H1 (cell line): ENCODE results near the gene EPHA8. TPM values are rescaled to one million over a fixed set of nuclear protein-coding genes. Genes with fewer than 3 reads are reported as not detected.

Experiments
- CTCF ChIA-PET: fragments of 300-600 bp; sonication (Branson Sonifier 250); formaldehyde crosslinking; loops from one replicate; lab custom pipeline; 2021; ENCODE audit not compliant: partially characterized antibody; lab: Charles Lee
- POLR2A ChIA-PET: fragments of 300-600 bp; sonication (Branson Sonifier 250); formaldehyde crosslinking; loops from one replicate; lab custom pipeline; 2021; ENCODE audit warnings: inconsistent platforms; ENCODE audit not compliant: partially characterized antibody; lab: Charles Lee
- DNase-seq, 2 experiments: peaks; one replicate each; pipeline versions ENCODE4 v3.0.0 to v3.0.0-alpha.2; 2010 to 2022; ENCODE audit warnings: low spot score in 2 of 2, low read depth in 1 of 2, mixed read lengths in 1 of 2
- FAIRE-seq: peaks from 2 replicates; lab custom pipeline; 2011; peaks lifted over from hg19 to GRCh38; lab: Jason Lieb, UNC
- H2AFZ ChIP-seq: 2 replicates; pipeline ENCODE4 v1.8.1; 2012; ENCODE audit warnings: low read length, inconsistent platforms
- H2AK5ac ChIP-seq: 2 replicates; pipeline ENCODE4 v1.6.1; 2013; ENCODE audit warnings: low read depth, low read length
- H2BK120ac ChIP-seq: replicated peaks from 2 replicates; pipeline ENCODE3; 2013; ENCODE audit warnings: low read depth, low read length, inconsistent platforms
- H2BK12ac ChIP-seq: 2 replicates; pipeline ENCODE4 v1.6.1; 2013; ENCODE audit warnings: low read depth, low read length
- H2BK15ac ChIP-seq: 2 replicates; pipeline ENCODE4 v1.6.1; 2013; ENCODE audit warnings: low read length
- H2BK20ac ChIP-seq: 2 replicates; pipeline ENCODE4 v1.6.1; 2013; ENCODE audit warnings: low read length
- H2BK5ac ChIP-seq: 2 replicates; pipeline ENCODE4 v1.6.1; 2013; ENCODE audit warnings: low read depth, low read length
- H3K14ac ChIP-seq: 2 replicates; pipeline ENCODE4 v1.6.1; 2013; ENCODE audit warnings: inconsistent platforms; ENCODE audit not compliant: insufficient read length
- H3K18ac ChIP-seq: 2 replicates; pipeline ENCODE4 v1.6.1; 2013; ENCODE audit warnings: low read length; ENCODE audit errors: extremely low read depth
- H3K23ac ChIP-seq: 2 replicates; pipeline ENCODE4 v1.6.1; 2013; ENCODE audit warnings: inconsistent platforms; ENCODE audit not compliant: insufficient read length
- H3K23me2 ChIP-seq: 2 replicates; pipeline ENCODE4 v1.6.1; 2013; ENCODE audit warnings: low read depth, low read length
- H3K27ac ChIP-seq: 2 replicates; pipeline ENCODE4 v1.6.1; 2011; ENCODE audit warnings: low read depth, low read length, inconsistent platforms
- H3K27me3 ChIP-seq, 4 experiments: replicated peaks in 1 of 4; 1 replicate in 1 of 4; 2 replicates in 3 of 4; pipeline versions ENCODE4 v1.6.1 to v1.8.1; 2011 to 2013; ENCODE audit warnings: low read length in 3 of 4, mild to moderate bottlenecking in 3 of 4, inconsistent platforms in 2 of 4, mixed read lengths in 2 of 4, moderate library complexity in 1 of 4; ENCODE audit not compliant: control insufficient read depth in 3 of 4, insufficient read depth in 3 of 4; ENCODE audit errors: extremely low read depth in 1 of 4
- H3K36me3 ChIP-seq, 4 experiments: 2 replicates each; pipeline versions ENCODE4 v1.6.1 to v1.8.1; 2011 to 2013; ENCODE audit warnings: mild to moderate bottlenecking in 4 of 4, low read length in 3 of 4, moderate library complexity in 2 of 4, control low read depth in 1 of 4, inconsistent platforms in 1 of 4; ENCODE audit not compliant: insufficient read depth in 4 of 4, control insufficient read depth in 2 of 4
- H3K4ac ChIP-seq: replicated peaks from 2 replicates; pipeline ENCODE3; 2013; ENCODE audit warnings: low read length, low read depth, mixed read lengths, inconsistent platforms; ENCODE audit not compliant: insufficient read length
- H3K4me1 ChIP-seq, 4 experiments: replicated peaks in 1 of 4; 1 replicate in 1 of 4; 2 replicates in 3 of 4; pipeline versions ENCODE4 v1.6.1 to v1.8.1; 2011 to 2013; ENCODE audit warnings: low read length in 3 of 4, inconsistent platforms in 2 of 4, mixed read lengths in 1 of 4; ENCODE audit not compliant: insufficient read depth in 4 of 4, control insufficient read depth in 3 of 4
- H3K4me2 ChIP-seq, 2 experiments: 2 replicates each; pipeline versions ENCODE4 v1.6.1 to v1.8.1; 2011 to 2013; ENCODE audit warnings: low read depth in 2 of 2, low read length in 2 of 2, control low read depth in 1 of 2, inconsistent platforms in 1 of 2, mild to moderate bottlenecking in 1 of 2; ENCODE audit not compliant: insufficient read depth in 1 of 2
- H3K4me3 ChIP-seq, 4 experiments: fragments of 200-600, 300-600 bp in 1 of 4; sonication (generic), shearing (Covaris generic), sonication (Bioruptor Twin) in 1 of 4; 2 replicates each; pipeline versions ENCODE4 v1.5.1 to v1.8.1; 2011 to 2016; ENCODE audit warnings: low read length in 4 of 4, low read depth in 3 of 4, control low read depth in 2 of 4, inconsistent platforms in 2 of 4, mild to moderate bottlenecking in 2 of 4, mixed read lengths in 1 of 4, moderate library complexity in 1 of 4; ENCODE audit not compliant: insufficient read depth in 2 of 4; ENCODE audit errors: extremely low read depth in 1 of 4
- H3K56ac ChIP-seq: replicated peaks from 2 replicates; pipeline ENCODE3; 2013; ENCODE audit warnings: low read depth, mild to moderate bottlenecking, mixed read lengths, low read length, inconsistent platforms; ENCODE audit not compliant: insufficient read length
- H3K79me1 ChIP-seq: 2 replicates; pipeline ENCODE4 v1.6.1; 2013; ENCODE audit warnings: low read depth, low read length, control low read depth
- H3K79me2 ChIP-seq, 2 experiments: 2 replicates each; pipeline versions ENCODE4 v1.6.1 to v1.8.1; 2012 to 2013; ENCODE audit warnings: low read length in 2 of 2, mild to moderate bottlenecking in 2 of 2, inconsistent platforms in 1 of 2; ENCODE audit not compliant: insufficient read depth in 2 of 2, control insufficient read depth in 1 of 2
- H3K9ac ChIP-seq, 4 experiments: replicated peaks in 1 of 4; 1 replicate in 1 of 4; 2 replicates in 3 of 4; pipeline versions ENCODE4 v1.6.1 to v1.8.1; 2011 to 2013; ENCODE audit warnings: low read depth in 3 of 4, low read length in 3 of 4, control low read depth in 2 of 4, mild to moderate bottlenecking in 2 of 4, moderate library complexity in 2 of 4, inconsistent platforms in 1 of 4; ENCODE audit errors: extremely low read depth in 1 of 4
- H3K9me3 ChIP-seq, 2 experiments: 2 replicates each; pipeline versions ENCODE4 v1.6.1 to v1.8.1; 2012 to 2013; ENCODE audit warnings: mild to moderate bottlenecking in 2 of 2, moderate library complexity in 2 of 2, control low read depth in 1 of 2, inconsistent platforms in 1 of 2, low read depth in 1 of 2, low read length in 1 of 2, mixed read lengths in 1 of 2; ENCODE audit not compliant: insufficient read depth in 2 of 2
- H4K20me1 ChIP-seq, 2 experiments: replicated peaks in 1 of 2; 2 replicates each; pipeline versions ENCODE3 to v1.8.1; 2011 to 2013; ENCODE audit warnings: inconsistent platforms in 2 of 2, low read length in 2 of 2, mild to moderate bottlenecking in 1 of 2; ENCODE audit not compliant: insufficient read depth in 2 of 2, control insufficient read depth in 1 of 2
- H4K5ac ChIP-seq: 2 replicates; pipeline ENCODE4 v1.6.1; 2013; ENCODE audit warnings: low read length, low read depth, mixed read lengths, inconsistent platforms; ENCODE audit not compliant: insufficient read length
- H4K8ac ChIP-seq: 2 replicates; pipeline ENCODE4 v1.8.0; 2013; ENCODE audit warnings: mild to moderate bottlenecking, moderate library complexity, low read length, inconsistent platforms; ENCODE audit not compliant: insufficient read depth; ENCODE audit errors: extremely low read depth
- H4K91ac ChIP-seq: replicated peaks from 2 replicates; pipeline ENCODE3; 2013; ENCODE audit warnings: low read length, mixed read lengths, inconsistent platforms; ENCODE audit not compliant: insufficient read length
- CTBP2 ChIP-seq: IDR thresholded peaks from 2 replicates; pipeline ENCODE4 v1.7.0; 2011; ENCODE audit warnings: borderline replicate concordance, mild to moderate bottlenecking, moderate library complexity, mixed read lengths, low read length; ENCODE audit not compliant: insufficient read depth, insufficient read length
- HDAC6 ChIP-seq: IDR thresholded peaks from one replicate; pipeline ENCODE4 v1.7.1; 2012; ENCODE audit warnings: low read depth, mild to moderate bottlenecking, inconsistent platforms, low read length, moderate library complexity
- POLR2AphosphoS5 ChIP-seq: IDR thresholded peaks from 2 replicates; pipeline ENCODE4 v1.6.1; 2011; ENCODE audit warnings: low read depth, low read length
- SP4 ChIP-seq: IDR thresholded peaks from 2 replicates; pipeline ENCODE4 v1.6.1; 2012; ENCODE audit warnings: low read length, inconsistent platforms
- SRF ChIP-seq: IDR thresholded peaks from 2 replicates; pipeline ENCODE4 v1.6.1; 2011; ENCODE audit warnings: mild to moderate bottlenecking, low read depth, low read length, moderate library complexity
- TEAD4 ChIP-seq: IDR thresholded peaks from 2 replicates; pipeline ENCODE4 v1.6.1; 2012; ENCODE audit warnings: low read depth, low read length, inconsistent platforms, mixed read lengths
- USF2 ChIP-seq: IDR thresholded peaks from 2 replicates; pipeline ENCODE4 v1.6.1; 2011; ENCODE audit warnings: low read length, improper control_type of control experiment
- WGBS, 2 experiments: shearing (Covaris generic) in 1 of 2; methylation state at CpG; one replicate each; pipeline versions ENCODE4 v1.1.6 to v1.1.7; 2013 to 2015; ENCODE audit warnings: low lambda C conversion rate in 2 of 2, mixed read lengths in 2 of 2, inconsistent platforms in 1 of 2, low coverage in 1 of 2, missing lambda C conversion rate in 1 of 2; ENCODE audit not compliant: insufficient replicate concordance in 2 of 2, insufficient coverage in 1 of 2, insufficient read length in 1 of 2; ENCODE audit errors: extremely low coverage in 1 of 2, missing lambda C conversion rate in 1 of 2; 5-methylcytosine and 5-hydroxymethylcytosine counted together
- polyA plus RNA-seq, 7 experiments: library from polyadenylated mRNA; depleted of rRNA in 3 of 7; stranded (reverse) in 5 of 7; unstranded in 2 of 7; fragments of >200 nt in 5 of 7; fragments of 200-250 nt in 2 of 7; gene quantifications; 1 replicate in 5 of 7; 2 replicates in 1 of 7; 4 replicates in 1 of 7; pipeline versions ENCODE4 v1.2.1 to v1.2.3, GENCODE V29; 2011 to 2013; ENCODE audit warnings: missing spikeins in 2 of 7, mixed read lengths in 2 of 7
- total RNA-seq: library from RNA; stranded (reverse); fragmentation: NEBNext Ultra II Directional; extraction: Animal tissue kit (Norgen Biotek cat#: 25700); gene quantifications from 2 replicates; pipeline ENCODE4 v1.2.1, GENCODE V29; 2021

The EPHA8 gene
- total and polyA plus RNA-seq, 2 of the 8 experiments (the other 6 are each of a cell fraction or from before 2014, with no cell fraction given), result 4.0 to 8.4 TPM

- Histone ChIP-seq H2BK12ac (no peak overlapping the region), H3K14ac (no peak overlapping the region), H4K5ac (no peak overlapping the region), H3K27me3 (no peaks in the 10 kb centered on the region), H3K36me3 (peaks cover 14 to 42% (median 27%) of the 10 kb centered on the region in 4 experiments; a peak in 7 of 8 replicates), H4K8ac (no peak overlapping the region), H2BK15ac (no peak overlapping the region), H3K79me2 (no peaks in the 10 kb centered on the region), H2AFZ (no peak overlapping the region), H3K4ac (no peak overlapping the region), H2BK120ac (no peak overlapping the region), H3K23me2 (no peaks in the 10 kb centered on the region), H2BK20ac (no peak overlapping the region), H3K9me3 (no peaks in the 10 kb centered on the region), H3K18ac (no peak overlapping the region), H2AK5ac (no peak overlapping the region), H3K4me2 (no peak overlapping the region), H3K23ac (no peak overlapping the region), H3K79me1 (no peaks in the 10 kb centered on the region), H3K9ac (0 out of 7 replicates have a peak overlapping the region, but pooled peaks of 1 of the 4 experiments have one; percentile 26), H3K27ac (no peak overlapping the region), H3K56ac (no peak overlapping the region), H4K91ac (no peak overlapping the region), H3K4me1 (no peaks in the 10 kb centered on the region), H3K4me3 (no peak overlapping the region), H2BK5ac (no peak overlapping the region), H4K20me1 (peaks cover 0 to 2% of the 10 kb centered on the region in 2 experiments)
- CTCF ChIA-PET, result no interaction called here
- TF ChIP-seq HDAC6 (no peak), USF2 (no peak), TEAD4 (no peak), SRF (no peak), SP4 (no peak), CTBP2 (no peak), POLR2AphosphoS5 (no peak)
- DNase-seq (no peak), FAIRE-seq (no peak)
- POLR2A ChIA-PET, result no interaction called here
- WGBS, 2 experiments, result 98% methylated on average over 3 of the region's 3 CpGs; no CpG with 5 or more reads in 1 of the 2 experiments
These were observed 44.9 kb upstream of the EPHA8 start for GRCh38 chr1:22518379-22518778.
